GM12875 (cell line): ENCODE data around the gene ALAS1.

Source experiments
- H3K4me3 ChIP-seq: one replicate; pipeline ENCODE4 v1.5.1; 2011; ENCODE audit warnings: low read depth, low read length, control low read depth
- TF ChIP-seq, protein P1 (sequence below): IDR thresholded peaks from 2 replicates; pipeline ENCODE4 v1.5.1; 2011; ENCODE audit warnings: low read depth, mild to moderate bottlenecking, control low read depth, inconsistent platforms, low read length, moderate library complexity, borderline replicate concordance; ENCODE audit not compliant: insufficient read depth

ALAS1 gene

DNA sequence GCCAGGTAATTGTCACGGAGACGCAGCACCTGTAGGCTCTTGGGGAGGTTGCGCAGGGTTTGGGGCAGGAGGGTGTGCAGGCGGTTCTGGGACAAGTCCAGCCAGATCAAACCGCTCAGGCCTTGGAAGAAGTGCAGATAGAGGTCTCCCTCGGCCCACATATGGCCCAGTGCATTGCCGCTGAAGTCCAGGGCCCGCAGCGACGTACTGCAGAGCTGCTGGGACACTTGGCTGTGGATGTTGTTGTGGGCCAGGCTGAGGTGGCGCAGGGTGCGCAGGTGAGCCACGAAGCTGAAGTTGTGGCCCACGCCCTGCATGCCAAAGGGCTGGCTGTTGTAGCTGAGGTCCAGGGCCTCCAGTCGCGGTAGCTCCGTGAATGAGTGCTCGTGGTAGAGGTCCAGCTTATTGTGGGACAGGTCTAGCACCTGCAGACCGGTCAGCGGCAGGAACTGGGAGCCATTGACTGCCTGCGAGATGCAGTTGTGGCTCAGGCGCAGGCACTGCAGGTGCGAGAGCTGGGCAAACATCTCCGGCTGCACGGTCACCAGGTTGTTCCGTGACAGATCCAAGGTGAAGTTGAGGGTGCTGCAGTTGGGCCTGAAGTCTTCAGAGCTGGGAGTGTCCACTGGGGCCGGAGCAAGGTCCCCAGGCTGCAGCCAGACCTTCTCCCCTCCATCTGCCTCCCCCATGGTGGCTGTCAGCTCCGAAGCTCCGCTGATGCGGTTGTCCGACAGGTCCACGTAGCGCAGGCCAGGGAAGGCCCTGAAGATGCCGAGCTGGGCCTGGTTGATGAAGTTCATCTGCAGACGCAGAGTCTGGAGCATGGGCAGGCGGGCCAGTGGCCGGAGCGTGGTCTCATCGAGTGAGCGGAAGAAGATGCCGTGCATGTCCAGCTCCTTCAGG lies 24.6 kb downstream of the ALAS1 start:
- no peak overlapping the region for H3K4me3 ChIP-seq
- TF ChIP-seq, protein P1, sequence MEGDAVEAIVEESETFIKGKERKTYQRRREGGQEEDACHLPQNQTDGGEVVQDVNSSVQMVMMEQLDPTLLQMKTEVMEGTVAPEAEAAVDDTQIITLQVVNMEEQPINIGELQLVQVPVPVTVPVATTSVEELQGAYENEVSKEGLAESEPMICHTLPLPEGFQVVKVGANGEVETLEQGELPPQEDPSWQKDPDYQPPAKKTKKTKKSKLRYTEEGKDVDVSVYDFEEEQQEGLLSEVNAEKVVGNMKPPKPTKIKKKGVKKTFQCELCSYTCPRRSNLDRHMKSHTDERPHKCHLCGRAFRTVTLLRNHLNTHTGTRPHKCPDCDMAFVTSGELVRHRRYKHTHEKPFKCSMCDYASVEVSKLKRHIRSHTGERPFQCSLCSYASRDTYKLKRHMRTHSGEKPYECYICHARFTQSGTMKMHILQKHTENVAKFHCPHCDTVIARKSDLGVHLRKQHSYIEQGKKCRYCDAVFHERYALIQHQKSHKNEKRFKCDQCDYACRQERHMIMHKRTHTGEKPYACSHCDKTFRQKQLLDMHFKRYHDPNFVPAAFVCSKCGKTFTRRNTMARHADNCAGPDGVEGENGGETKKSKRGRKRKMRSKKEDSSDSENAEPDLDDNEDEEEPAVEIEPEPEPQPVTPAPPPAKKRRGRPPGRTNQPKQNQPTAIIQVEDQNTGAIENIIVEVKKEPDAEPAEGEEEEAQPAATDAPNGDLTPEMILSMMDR, result no peak

DNA sequence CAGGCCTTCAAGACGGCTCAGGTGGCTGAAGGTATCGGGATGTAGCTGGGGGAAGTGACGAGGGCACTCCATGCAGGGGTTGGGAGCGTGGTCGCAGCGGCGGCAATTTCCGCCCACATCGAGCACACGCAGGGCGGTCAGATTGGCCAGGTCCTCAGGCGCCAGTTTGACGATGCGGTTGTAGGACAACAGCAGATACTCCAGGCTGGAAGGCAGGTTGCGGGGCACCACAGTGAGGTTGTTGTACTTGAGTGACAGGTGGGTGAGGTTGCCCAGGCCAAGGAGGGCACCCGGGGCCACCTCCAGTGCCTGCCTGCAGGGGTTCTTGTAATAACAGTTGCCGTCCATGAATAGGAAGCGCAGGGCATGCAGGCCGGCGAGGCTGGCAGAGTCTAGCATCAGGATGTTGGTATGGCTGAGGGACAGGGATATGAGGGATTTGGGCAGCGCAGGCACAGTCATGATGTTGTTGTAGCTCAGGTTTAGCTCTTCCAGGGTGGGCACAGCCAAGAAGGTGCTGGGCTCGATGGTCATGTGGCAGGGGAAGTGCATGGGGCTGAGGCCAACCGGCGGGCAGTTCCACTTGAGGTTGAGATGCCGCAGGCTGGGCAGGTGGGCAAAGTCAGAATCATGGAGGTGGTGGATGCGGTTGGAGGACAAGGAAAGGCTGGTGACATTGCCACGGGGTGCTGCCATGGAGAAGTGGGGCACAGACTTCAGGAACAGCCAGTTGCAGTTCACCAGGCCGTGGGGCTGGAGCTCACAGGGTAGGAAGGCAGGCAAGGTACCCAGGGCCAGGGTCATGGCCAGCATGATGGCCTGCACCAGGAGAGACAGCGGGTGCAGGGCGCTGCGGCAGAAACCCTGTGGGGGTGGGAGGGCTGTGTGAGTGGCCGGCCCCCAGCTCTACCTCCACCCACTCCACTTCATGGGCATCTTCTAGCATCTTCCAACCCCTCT lies 25.8 kb downstream of the ALAS1 start:
- TF ChIP-seq, protein P1, result no peak
- no peak overlapping the region for H3K4me3 ChIP-seq

DNA sequence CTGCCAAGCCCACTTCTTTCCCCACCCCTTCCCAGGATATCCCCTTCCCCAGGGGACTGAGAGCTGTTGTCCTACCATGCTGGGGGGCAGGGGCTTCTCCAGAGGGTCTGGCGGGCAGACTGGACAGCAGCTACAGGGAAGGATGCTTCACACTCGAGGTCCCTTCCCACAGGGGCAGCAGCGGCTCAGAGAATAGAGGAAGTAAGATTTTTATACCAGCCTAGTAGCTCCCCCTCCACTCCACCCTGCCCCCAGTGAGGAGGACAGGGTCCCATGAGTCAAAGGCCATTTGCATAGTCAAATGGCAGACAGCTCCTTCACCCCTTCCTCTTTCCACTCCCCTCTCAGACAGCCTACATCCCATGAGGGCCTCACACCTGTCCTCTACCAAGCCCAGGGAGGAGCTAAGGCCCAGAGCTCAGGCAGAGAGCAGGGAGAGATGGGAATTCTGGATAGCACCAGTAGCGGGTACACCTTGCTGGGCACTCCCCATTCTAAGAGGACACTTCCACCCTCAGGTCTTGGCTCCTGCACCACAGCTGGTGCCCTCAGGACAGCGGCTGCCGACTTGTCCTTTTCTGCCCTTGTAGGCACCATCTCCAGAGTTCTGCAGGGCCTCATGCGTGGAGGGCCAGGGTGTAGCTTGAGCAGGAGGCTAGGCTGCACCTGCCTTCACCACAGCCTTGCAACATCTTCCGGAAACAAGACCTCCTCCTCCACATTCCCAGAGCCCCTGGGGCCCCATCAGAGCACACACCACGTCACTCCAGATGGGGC lies 27.7 kb downstream of the ALAS1 start, which contains the start of gene TLR9:
Gene TLR9, minus strand, starts transcription at position 194 of the 777 bp plus-strand sequence. Its CDS starts 116 bp downstream, at position 78.
- TF ChIP-seq, protein P1, result no peak
- H3K4me3 ChIP-seq, result peak within 1 kb of the TSS; percentile 46

DNA sequence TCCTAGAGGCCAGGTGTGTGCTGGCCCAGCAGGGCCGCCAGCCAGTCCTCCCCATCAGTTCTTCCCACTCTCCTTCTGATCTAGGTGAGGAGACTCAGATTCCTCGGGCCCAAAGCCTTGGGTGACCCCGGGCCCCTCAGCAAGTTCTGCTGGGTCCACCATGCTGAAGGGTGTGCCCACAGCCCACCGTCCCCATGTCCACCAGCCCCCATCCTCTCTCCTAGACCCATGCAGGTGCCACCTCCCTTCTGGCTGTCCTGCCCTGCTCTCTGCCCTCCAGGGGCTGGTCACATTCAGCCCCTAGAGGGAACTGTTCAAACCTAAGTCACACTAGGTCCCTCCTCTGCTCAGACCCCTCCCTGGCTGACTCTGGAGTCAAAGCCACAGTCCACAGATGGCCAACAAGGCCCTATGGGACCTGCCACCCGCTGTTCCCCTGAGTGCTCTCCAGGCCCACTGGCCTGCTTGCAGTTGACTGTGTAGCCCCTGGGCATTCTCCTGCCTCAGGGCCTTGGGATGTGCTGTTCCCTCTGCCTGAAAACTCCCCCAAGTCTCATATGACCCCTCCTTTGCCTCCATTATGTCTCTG lies 28.4 kb downstream of the ALAS1 start:
- peak overlapping the region; percentile 21 for H3K4me3 ChIP-seq
- TF ChIP-seq, protein P1, result no peak

DNA sequence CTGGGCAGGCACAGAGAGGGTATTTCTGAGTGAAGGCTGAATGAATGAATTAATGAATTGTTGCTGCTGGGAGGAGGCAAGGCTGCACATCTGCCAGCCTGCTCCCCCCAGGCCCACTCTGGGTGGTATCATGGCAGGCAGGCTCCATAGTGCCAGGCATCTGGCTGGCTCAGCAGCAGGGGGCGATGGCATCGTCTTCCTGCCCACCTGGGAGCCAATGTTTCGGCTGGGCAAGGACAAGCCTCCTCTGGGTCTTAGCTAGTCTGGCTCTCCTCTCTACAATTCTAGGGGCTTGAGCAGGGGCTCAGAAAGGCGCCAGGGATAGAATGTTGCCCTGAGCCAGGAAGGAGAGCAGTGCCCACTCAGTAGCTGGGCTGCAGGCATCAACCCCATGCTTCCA lies 29.2 kb downstream of the ALAS1 start:
- H3K4me3 ChIP-seq, result no peak overlapping the region
- TF ChIP-seq, protein P1, result no peak

DNA sequence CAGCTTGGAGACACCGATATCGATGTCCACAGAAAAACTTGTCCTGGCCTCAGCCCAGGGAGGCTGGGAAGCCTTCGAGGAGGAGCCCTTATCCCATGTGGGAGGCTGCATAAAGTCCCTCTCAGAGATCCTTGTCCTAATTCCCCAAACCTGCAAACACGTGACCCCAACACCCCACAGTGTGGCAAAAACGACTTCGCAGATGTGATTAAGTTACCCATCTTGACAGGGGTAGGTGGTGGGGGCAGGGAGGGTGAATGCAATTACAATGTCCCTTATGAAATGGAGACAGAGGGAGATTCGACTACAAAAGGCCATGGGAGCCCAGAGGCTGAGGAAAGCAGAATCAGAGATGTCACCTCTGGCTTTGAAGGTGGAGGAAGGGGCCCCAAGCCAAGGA lies 29.8 kb downstream of the ALAS1 start:
- TF ChIP-seq, protein P1, result no peak
- H3K4me3 ChIP-seq, result no peak overlapping the region
